Activated CD4-positive, alpha-beta T cell treated with anti-CD3 and anti-CD28 coated beads for 48 hours (primary cell): Measurements from ENCODE around the gene BCKDK.

Experiments
- DNase-seq: peaks from one replicate; pipeline ENCODE4 v3.0.0-alpha.2; 2020

Gene BCKDK

GRCh38 chr16:31108035-31108793, at the start of gene BCKDK:
TSS of gene BCKDK (plus strand) at chr16:31108386. CDS start at chr16:31109224, 838 bp downstream.
- peak; percentile 86 for DNase-seq

GRCh38 chr16:31061126-31061812, 46.9 kb upstream of the BCKDK start:
- DNase-seq, result no peak

GRCh38 chr16:31061813-31062440, 46.3 kb upstream of the BCKDK start:
- no peak for DNase-seq

- no peak for DNase-seq
Measured at GRCh38 chr16:31063495-31063842, 44.7 kb upstream of the BCKDK start.

GRCh38 chr16:31063843-31064611, 44.2 kb upstream of the BCKDK start:
- DNase-seq, result no peak

GRCh38 chr16:31064882-31065461, 43.2 kb upstream of the BCKDK start:
- DNase-seq, result no peak

- no peak for DNase-seq
Measured at GRCh38 chr16:31067342-31067741, 40.8 kb upstream of the BCKDK start.

GRCh38 chr16:31071861-31072260, 36.3 kb upstream of the BCKDK start:
- no peak for DNase-seq

GRCh38 chr16:31072540-31073141, 35.5 kb upstream of the BCKDK start:
- DNase-seq, result peak; percentile 51

GRCh38 chr16:31073142-31073969, 34.8 kb upstream of the BCKDK start:
- DNase-seq, result peak; percentile 94

- peak; percentile 99 for DNase-seq
Measured at GRCh38 chr16:31073970-31074813, 34.0 kb upstream of the BCKDK start, which contains the start of the genes ZNF646 and ZNF668. TSS of gene ZNF646 (plus strand) at chr16:31074422. CDS start at chr16:31076325, 1,903 bp downstream. TSS of gene ZNF668 (minus strand) at chr16:31074240. CDS start at chr16:31064459, 9,781 bp downstream.

- DNase-seq, result no peak
Measured at GRCh38 chr16:31074814-31075183, 33.4 kb upstream of the BCKDK start.

GRCh38 chr16:31076319-31076718, 31.9 kb upstream of the BCKDK start:
- no peak for DNase-seq

GRCh38 chr16:31077024-31077423, 31.2 kb upstream of the BCKDK start:
- DNase-seq, result no peak

GRCh38 chr16:31077592-31078396, 30.4 kb upstream of the BCKDK start:
- no peak for DNase-seq

- DNase-seq, result no peak
Measured at GRCh38 chr16:31078597-31079341, 29.4 kb upstream of the BCKDK start.

GRCh38 chr16:31079342-31079944, 28.7 kb upstream of the BCKDK start:
- no peak for DNase-seq

GRCh38 chr16:31080035-31080629, 28.1 kb upstream of the BCKDK start:
- no peak for DNase-seq
